Tongue (tissue), 2 donors: Measurements from ENCODE around the gene NUB1. TPM values are rescaled to one million over a fixed set of nuclear protein-coding genes. Genes with fewer than 3 reads are reported as not detected.

Source experiments
- DNase-seq: peaks from one replicate; pipeline ENCODE4 v3.0.0-alpha.2; 2015
- total RNA-seq: library from RNA; depleted of rRNA; stranded (reverse); fragments of >200 nt; gene quantifications from one replicate; pipeline ENCODE4 v1.2.3, GENCODE V29; 2014

The NUB1 gene
- total RNA-seq, 1 donor from 2014 or later, result 27.8 TPM

DNA sequence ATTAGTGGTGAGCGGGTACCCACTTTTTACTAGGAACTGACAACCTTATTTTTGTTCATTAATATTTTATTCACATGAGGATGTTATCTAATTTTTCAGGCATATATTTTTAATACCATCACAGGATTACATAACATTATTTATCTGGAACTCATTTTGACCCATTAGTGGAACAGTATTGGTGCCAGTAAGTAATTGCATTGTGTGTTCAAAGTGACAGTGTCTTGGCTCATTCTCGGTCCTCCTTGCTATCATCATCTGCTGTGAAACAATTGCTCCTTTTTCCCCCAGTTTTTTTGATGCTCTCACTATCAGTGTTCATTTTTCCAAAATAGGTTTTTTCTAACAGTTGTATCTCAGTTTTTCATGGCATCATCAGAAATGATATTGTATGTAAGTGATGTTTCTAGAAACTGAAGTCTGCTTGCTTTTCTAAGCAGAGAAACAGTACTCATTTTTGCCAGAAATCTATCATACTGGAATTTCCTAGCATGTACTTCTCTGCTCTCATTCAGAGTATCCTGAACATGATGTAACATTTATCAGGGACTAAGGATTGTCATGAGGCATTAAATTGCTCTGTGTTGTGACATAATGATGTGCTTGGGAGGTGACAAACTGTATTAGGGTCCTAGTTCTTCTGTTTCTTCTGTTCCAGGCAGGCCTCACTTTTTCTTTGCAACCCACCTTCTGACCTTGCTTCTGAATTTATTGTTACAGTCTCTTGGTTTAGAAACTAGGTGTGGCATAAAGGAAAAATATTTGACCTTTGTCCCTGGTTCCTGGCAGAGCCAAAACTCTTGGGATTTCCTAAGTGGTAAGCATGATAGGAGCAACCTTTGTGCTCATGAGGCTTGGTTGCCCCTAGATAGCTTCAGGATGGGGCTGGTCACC is 4.2 kb downstream of the NUB1 start:
- DNase-seq, result no peak

GRCh38 chr7:151346470-151346769 is 4.8 kb downstream of the NUB1 start:
- DNase-seq, result no peak

DNA sequence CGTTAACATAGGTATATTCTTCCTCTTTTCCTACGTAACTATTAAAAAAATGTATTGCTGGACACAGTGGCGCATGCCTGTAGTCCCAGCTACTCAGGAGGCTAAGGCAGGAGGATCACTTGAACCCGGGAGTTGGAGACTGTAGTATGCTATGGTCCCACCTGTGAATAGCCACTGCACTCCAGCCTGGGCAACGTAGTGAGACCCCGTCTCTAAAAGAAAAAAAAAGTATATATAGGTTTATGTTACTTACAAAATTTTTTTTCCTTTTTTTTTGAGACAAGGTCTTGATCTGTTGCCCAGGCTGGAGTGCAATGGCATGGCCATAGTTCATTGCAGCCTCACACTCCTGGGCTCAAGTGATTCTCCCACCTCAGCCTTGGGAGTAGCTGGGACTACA is 5.6 kb downstream of the NUB1 start:
- no peak for DNase-seq

DNA sequence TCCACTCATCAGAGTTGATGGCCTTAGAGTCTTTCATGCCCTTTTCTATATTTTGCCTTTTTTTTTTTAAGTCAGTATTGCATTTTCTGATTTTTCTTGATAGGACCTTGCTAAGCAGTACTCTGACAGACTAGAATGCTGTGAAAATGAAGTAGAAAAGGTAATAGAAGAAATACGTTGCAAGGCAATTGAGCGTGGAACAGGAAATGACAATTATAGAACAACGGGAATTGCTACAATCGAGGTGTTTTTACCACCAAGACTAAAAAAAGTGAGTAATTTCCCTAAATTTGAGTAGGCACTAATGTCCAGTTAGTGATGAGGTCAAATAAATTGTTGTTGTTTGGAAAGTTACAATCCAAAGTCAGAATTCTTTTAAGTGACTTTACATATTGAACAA is 7.4 kb downstream of the NUB1 start:
- DNase-seq, result no peak

- no peak for DNase-seq
Measured at GRCh38 chr7:151349507-151349853, 7.9 kb downstream of the NUB1 start.

DNA sequence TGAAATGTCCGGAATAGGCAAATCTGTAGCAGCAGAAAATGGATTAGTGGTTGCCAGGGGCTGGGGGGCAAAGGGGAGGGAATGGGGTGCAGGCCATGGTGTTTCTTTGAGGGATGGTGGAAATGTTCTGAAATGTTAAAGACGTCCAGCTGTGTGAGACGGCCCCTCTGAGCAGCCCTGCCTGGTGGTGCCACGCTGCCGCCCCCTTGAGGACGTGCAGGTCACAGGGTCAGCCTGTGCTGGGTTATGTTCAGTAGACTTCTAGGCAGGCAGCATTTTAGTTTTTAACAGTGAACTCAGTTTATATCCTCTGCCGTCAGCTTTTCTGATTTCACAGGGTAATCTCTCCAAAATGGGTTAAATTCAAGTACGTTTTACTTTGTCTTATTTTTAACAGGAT is 9.4 kb downstream of the NUB1 start:
- DNase-seq, result no peak

GRCh38 chr7:151351967-151352366 is 10.4 kb downstream of the NUB1 start:
- DNase-seq, result no peak

GRCh38 chr7:151352512-151352911 is 10.9 kb downstream of the NUB1 start:
- no peak for DNase-seq

- no peak for DNase-seq
Measured at GRCh38 chr7:151361193-151361959, 19.8 kb downstream of the NUB1 start.

GRCh38 chr7:151363182-151363581 is 21.6 kb downstream of the NUB1 start:
- DNase-seq, result no peak

DNA sequence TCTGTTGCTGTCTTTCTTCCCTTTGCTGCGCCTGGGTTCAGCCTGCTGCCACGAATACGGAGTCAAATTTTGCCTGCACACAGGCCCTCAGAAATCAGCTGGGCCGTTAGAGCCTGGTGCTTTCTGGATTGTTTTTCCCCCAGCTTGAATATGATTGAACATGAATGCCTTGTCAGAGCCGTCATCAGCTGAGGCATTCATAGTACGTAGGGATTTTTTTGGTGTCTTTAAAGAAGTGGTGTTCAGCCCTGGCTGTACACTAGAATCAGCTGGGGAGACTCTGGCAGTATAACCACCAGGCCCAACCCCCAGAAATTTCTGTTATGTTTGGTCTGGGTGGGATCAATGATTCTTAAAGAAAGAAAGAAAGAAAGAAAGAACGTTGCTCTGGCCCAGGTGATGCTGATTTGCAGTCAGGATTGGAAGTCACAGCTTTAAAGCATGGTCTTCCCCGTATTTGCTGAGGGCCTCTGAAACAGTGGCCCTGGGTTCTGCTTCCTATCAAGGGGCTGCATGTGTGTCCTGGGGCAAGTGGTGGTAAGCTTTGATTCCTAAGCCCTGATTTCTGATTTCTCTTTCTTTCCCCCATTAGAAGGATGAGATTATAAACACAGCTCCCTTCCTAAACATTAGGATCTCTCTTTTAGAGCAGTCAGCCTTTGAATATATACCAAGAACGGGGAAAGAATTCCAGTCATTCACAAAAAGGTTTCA is 24.7 kb downstream of the NUB1 start:
- peak; percentile 27 for DNase-seq

- DNase-seq, result peak; percentile 86
Measured at GRCh38 chr7:151366880-151367222, 25.2 kb downstream of the NUB1 start.

GRCh38 chr7:151367284-151367683 is 25.7 kb downstream of the NUB1 start:
- no peak for DNase-seq

GRCh38 chr7:151368136-151368571 is 26.5 kb downstream of the NUB1 start:
- peak; percentile 90 for DNase-seq

- DNase-seq, result no peak
Measured at GRCh38 chr7:151371266-151371665, 29.7 kb downstream of the NUB1 start.

DNA sequence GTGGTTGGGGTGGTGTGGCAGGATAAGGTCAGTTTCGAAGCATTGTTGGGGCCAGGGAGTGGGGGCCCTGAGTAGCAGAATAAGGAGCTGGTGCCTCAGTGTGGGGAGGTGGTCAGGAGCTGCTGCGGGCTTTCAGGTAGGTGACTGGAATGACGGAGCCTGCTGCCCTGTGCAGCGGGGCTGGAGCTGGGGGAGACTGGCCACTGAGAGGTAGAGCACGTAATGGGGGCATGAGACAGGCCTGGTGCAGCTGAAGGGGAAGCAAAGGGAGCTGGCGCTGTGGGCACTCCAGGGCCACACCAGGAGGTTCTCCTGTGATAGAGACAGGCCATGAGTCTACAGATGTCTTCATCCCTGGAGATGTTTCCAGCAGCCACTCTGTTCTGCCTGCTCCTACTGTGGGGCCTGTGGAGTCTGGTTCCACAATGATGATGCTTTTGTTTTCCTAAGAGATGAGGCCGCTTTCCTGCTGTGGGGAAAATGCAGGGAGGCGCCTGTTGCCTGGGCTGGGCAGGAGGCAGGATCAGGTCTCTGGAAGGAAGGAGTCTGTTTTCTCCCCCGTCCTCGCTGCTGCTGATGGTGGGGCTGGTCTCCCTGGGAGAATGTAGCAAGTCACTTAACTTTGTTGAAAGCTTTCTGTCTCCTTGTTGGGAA is 31.1 kb downstream of the NUB1 start:
- DNase-seq, result no peak

DNA sequence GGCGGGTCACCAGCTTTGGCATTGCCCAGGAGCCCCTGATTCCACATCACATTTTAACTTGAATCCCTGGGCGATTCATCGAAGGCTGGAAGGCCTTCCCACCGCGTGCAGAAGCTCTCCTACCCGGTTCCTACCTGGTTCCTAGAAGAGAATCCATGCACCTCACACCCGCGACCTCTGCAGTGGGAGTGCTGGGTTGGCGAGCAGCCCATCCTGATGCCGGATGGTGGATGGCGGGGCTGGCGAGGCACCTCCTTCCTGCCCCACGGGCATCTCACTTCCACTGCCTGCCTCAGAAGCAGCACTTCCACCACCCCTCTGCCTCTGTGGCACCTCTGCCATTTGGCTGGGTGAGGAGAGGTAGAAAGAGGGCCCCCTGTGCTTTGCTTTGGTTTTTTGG is 32.0 kb downstream of the NUB1 start:
- no peak for DNase-seq

DNA sequence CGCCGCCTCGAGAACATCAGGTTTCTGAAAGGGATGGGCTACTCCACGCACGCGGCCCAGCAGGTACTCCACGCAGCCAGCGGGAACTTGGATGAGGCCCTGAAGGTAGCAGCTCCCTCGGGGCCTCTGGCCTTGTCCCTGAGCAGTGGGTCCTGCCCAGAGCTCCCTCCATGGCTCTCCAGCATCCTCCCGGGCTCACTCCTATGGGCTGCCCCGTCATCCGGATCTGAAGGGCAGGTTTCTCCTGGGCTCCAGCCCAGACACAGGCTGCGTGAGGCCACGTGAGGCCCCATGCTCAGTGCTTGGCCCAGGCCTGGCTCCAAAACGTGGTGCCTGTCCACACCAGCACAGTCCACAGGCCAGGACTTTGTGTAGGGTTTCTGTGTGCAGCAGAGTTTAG is 32.5 kb downstream of the NUB1 start:
- no peak for DNase-seq

- no peak for DNase-seq
Measured at GRCh38 chr7:151374726-151375125, 33.1 kb downstream of the NUB1 start.

DNA sequence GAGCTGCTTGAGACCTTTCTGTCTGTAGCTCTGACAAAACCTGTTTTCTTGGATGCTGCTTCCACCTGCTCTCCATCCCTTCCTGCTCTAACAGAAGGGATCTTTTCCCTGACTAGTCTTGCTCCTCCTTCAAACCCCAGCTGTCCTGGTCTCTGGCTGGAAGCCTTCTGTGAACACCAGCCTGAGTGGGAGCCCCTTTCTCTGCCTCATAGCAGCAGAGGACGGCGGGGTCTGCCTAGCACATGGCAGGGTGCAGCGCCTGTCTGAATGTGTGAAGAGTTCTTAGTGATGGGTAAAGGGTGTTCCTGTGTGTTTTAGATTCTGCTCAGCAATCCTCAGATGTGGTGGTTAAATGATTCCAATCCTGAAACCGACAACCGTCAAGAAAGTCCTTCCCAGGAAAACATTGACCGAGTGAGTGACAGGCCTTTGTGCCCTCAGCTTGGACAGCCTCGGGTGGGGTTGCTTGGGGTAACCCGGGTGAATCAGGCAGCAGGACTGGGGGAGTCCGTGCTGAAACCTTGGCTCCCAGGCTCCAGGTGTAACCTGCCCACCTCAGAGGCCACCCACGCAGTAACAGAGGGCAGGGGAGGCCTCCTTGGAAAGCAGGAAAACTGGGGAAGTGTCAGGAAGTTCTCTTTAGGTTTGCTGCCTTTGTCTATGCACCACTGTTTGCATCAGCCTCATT is 34.1 kb downstream of the NUB1 start:
- no peak for DNase-seq

DNA sequence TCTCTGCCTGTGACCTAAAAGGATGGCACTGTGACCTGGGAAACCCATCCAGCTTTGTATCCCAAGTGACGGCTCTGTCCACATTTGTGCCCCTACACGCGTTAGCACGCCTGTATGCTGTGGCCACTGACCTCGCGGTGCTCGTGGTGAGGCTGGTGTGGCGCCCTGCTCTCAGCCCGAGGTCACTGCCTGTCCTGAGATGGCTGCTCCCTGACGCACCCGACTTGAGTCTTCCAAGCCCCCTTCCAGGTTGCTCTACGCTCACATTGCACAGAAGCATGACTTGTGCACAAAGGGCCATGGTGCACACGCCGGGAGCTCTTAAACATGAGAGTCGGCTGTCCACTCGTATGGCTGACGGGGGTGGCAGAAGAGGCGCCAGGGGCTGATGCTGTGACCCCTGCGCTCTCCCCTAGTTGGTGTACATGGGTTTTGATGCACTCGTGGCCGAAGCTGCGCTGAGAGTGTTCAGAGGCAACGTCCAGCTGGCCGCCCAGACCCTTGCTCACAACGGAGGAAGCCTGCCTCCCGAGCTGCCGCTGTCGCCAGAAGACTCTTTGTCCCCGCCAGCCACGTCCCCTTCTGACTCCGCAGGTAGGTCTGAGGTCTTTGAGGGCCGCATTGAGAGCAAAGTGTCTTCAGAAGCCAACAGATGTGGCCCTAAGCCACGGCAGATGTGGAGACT is 34.7 kb downstream of the NUB1 start:
- DNase-seq, result no peak

DNA sequence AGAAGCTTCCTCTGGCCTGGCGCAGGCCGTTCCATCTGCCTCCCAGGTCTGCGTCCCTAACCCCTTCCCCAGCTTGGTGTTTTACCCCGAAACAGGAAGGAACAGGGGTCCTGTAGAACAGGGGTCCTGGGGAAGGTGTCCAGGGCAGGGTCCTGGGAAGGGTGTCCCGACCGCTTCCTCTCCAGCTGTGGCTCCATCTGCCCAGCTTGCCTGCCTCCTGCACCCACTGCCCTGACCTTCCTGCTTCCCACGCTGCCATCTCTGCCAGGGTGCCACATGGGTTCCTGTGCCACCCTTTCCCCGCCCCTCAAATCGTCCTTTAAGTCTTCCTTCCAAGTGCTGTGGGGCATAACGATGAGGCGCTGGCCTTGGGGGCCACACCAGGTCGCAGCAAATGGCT is 35.8 kb downstream of the NUB1 start:
- no peak for DNase-seq
